ENCODE data around the gene AP1AR. TPM values are rescaled to one million over a fixed set of nuclear protein-coding genes. Genes with fewer than 3 reads are reported as not detected.
A peak's percentile ranks its signal among the peaks of the same experiment; 100 is the strongest.

Gene AP1AR
- total RNA-seq, 1 experiment from 2014 or later: 38.4 TPM

DNA sequence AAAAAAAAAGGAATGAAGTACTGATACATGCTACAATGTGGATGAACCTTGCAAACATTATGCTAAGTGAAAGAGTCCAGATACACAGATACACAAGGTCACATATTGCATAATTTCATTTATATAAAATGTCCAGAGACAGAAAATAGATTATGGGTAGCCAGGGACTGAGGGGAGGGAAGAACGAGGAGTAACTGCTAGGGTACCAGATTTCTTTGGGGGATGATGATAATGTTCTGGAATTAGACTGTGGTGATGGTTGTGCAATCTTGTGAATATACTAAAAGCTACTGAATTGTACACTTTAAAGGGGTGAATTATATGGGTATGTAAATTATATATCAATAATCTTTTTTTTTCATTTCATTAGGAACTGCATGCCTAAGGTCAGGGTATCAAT lies 20.8 kb upstream of the AP1AR start:
- DNase-seq (ENCODE audit: unreplicated experiment): no peak
- Mint-ChIP-seq H3K9me3 (ENCODE audit: unreplicated experiment) (peaks cover 9% of the 10 kb centered on the region), H3K27me3 (ENCODE audit: insufficient read depth, unreplicated experiment) (no peaks in the 10 kb centered on the region), H3K36me3 (ENCODE audit: insufficient read depth, unreplicated experiment) (no peaks in the 10 kb centered on the region), H3K4me3 (ENCODE audit: unreplicated experiment) (no peak overlapping the region), H3K4me1 (ENCODE audit: insufficient read depth, unreplicated experiment) (peaks cover 12% of the 10 kb centered on the region), H3K27ac (ENCODE audit: low read depth, unreplicated experiment) (no peak overlapping the region)
- TF ChIP-seq, protein P1, sequence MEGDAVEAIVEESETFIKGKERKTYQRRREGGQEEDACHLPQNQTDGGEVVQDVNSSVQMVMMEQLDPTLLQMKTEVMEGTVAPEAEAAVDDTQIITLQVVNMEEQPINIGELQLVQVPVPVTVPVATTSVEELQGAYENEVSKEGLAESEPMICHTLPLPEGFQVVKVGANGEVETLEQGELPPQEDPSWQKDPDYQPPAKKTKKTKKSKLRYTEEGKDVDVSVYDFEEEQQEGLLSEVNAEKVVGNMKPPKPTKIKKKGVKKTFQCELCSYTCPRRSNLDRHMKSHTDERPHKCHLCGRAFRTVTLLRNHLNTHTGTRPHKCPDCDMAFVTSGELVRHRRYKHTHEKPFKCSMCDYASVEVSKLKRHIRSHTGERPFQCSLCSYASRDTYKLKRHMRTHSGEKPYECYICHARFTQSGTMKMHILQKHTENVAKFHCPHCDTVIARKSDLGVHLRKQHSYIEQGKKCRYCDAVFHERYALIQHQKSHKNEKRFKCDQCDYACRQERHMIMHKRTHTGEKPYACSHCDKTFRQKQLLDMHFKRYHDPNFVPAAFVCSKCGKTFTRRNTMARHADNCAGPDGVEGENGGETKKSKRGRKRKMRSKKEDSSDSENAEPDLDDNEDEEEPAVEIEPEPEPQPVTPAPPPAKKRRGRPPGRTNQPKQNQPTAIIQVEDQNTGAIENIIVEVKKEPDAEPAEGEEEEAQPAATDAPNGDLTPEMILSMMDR (IDR thresholded peaks at IDR 0.05; ENCODE audit: unreplicated experiment): no peak
- intact Hi-C loops (cut with micrococcal nuclease): no loop called here
- POLR2A ChIA-PET: interaction anchor here (0.7 to 0.9 kb wide), 2 partner anchors 36 to 64 kb away, joined by 3 read pairs; no protein-coding TSS in a partner anchor
- no TSS peak for BruUV-seq (replicated peaks)
- CTCF ChIA-PET: interaction anchor here (0.7 kb wide), 2 partner anchors 24 to 111 kb away, joined by 4 to 6 read pairs; no protein-coding TSS in a partner anchor

DNA sequence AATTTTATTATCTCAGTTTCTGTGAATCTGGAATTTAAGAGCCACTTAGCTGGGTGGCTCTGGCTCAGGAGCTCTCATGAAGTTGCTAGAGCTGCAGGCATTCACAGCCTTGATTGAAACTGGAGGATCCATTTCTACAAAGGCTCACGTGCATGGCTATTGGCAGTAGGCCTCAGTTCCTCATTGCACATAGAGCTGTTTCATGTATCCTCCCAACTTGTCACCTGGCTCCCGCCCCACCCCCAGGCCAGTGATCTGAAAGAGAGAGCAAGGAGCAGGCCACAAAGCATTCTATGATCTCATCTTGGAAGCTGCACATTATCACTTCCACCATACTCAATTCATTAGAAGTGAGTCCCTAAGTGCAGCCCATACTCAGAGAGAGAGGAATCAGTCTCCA lies 18.5 kb upstream of the AP1AR start:
- DNase-seq (ENCODE audit: unreplicated experiment): peak; percentile 15
- Mint-ChIP-seq H3K27me3 (ENCODE audit: insufficient read depth, unreplicated experiment) (no peaks in the 10 kb centered on the region), H3K4me1 (ENCODE audit: insufficient read depth, unreplicated experiment) (peaks cover 12% of the 10 kb centered on the region), H3K9me3 (ENCODE audit: unreplicated experiment) (peaks cover 9% of the 10 kb centered on the region), H3K4me3 (ENCODE audit: unreplicated experiment) (no peak overlapping the region), H3K27ac (ENCODE audit: low read depth, unreplicated experiment) (peak overlapping the region; percentile 90), H3K36me3 (ENCODE audit: insufficient read depth, unreplicated experiment) (no peaks in the 10 kb centered on the region)
- TF ChIP-seq, protein P1 (IDR thresholded peaks at IDR 0.05; ENCODE audit: unreplicated experiment): no peak
- intact Hi-C loops (cut with micrococcal nuclease): no loop called here
- CTCF ChIA-PET: interaction anchor here (0.6 to 5.3 kb wide), 7 partner anchors 10 to 113 kb away, joined by 3 to 67 read pairs (median 5); partner anchors contain the start of gene AP1AR
- BruUV-seq (replicated peaks): no TSS peak
- POLR2A ChIA-PET: interaction anchor here (0.6 to 9.8 kb wide), 12 partner anchors 10 to 113 kb away, joined by 3 to 141 read pairs (median 6); partner anchors contain the start of genes AP1AR, FAM241A and TIFA

DNA sequence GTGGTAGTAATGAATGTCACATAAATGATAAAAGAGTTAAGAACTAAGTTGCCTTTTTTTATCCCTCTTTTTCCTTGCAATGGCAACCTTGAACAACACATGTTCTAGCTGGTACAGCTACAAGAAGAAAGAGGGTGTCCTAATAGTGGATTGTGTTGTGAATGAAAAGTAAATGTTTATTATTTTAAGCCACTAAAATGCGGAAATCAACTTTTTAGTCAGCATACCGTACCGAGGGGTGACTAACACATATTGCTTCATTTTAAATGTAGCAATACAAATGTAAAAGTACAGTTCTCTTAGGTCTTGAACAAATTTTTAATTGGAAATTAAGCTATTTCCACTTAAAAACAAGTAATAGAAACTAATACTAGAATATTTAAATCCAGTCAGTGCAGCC lies 17.7 kb upstream of the AP1AR start:
- TF ChIP-seq, protein P1 (IDR thresholded peaks at IDR 0.05; ENCODE audit: unreplicated experiment): no peak
- peak; percentile 82 for DNase-seq (ENCODE audit: unreplicated experiment)
- Mint-ChIP-seq H3K9me3 (ENCODE audit: unreplicated experiment) (peaks cover 9% of the 10 kb centered on the region), H3K4me3 (ENCODE audit: unreplicated experiment) (peak overlapping the region; percentile 30), H3K27me3 (ENCODE audit: insufficient read depth, unreplicated experiment) (no peaks in the 10 kb centered on the region), H3K36me3 (ENCODE audit: insufficient read depth, unreplicated experiment) (no peaks in the 10 kb centered on the region), H3K4me1 (ENCODE audit: insufficient read depth, unreplicated experiment) (peaks cover 12% of the 10 kb centered on the region), H3K27ac (ENCODE audit: low read depth, unreplicated experiment) (peak overlapping the region; percentile 90)
- BruUV-seq (replicated peaks): no TSS peak
- ChIA-PET CTCF (interaction anchor here (0.6 to 5.3 kb wide), 14 partner anchors 9 to 114 kb away, joined by 3 to 67 read pairs (median 4); partner anchors contain the start of gene AP1AR), POLR2A (interaction anchor here (0.5 to 9.8 kb wide), 15 partner anchors 9 to 114 kb away, joined by 3 to 141 read pairs (median 5); partner anchors contain the start of genes ALPK1, AP1AR, FAM241A and TIFA)
- intact Hi-C loops (cut with micrococcal nuclease): loop anchor here (1.0 kb wide), 4 partner anchors 17 to 390 kb away; partner anchors contain the start of gene AP1AR

DNA sequence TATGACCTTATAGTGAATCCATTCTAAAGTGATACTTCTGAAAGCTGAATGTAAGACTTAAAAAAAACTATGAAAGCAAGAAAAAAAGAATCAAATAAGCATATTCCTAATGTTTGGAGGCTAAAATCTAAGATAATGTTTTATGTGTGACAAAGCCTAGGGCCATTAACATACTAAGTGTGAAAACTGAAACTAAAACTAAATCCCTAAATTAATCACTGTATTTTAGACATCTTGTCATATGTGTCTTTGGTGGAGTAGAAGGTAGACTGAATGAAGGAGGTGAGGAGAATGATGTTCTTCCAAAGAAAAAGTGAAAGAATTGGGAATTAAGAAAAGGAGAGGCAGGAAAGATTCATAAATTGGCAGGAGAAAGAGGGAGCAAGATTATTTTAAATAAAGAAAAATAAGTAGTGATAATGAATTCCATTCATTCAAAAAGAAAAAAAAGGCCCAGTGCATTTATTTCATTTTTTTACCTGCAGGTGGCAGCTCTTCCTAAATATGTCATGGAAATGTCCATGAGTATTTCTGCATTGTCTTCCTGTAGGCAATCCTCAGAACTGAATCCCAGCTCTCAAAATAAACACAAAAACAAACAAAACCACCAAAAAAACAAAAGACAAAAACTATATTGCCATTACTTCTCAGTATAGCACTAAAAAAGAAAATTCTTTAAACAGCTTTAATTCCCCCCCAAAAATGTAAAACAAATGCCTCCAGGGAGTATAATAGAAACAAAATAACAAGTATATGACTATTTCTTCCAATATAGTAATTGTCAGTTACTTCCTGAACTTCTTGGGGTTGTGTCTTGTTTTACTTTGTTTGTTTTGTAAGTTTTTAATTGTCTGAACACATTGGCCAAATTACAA lies 17.0 kb upstream of the AP1AR start:
- H3K4me1 Mint-ChIP-seq (ENCODE audit: insufficient read depth, unreplicated experiment): peaks cover 12% of the 10 kb centered on the region
- no peaks in the 10 kb centered on the region for H3K27me3 Mint-ChIP-seq (ENCODE audit: insufficient read depth, unreplicated experiment)
- no peak overlapping the region for H3K4me3 Mint-ChIP-seq (ENCODE audit: unreplicated experiment)
- ChIA-PET CTCF (interaction anchor here (0.6 to 5.3 kb wide), 17 partner anchors 8 to 376 kb away, joined by 3 to 67 read pairs (median 4); partner anchors contain the start of gene AP1AR), POLR2A (interaction anchor here (0.5 to 9.8 kb wide), 16 partner anchors 11 to 115 kb away, joined by 3 to 141 read pairs (median 4); partner anchors contain the start of genes ALPK1, AP1AR, FAM241A and TIFA)
- peak; percentile 61 for DNase-seq (ENCODE audit: unreplicated experiment)
- H3K36me3 Mint-ChIP-seq (ENCODE audit: insufficient read depth, unreplicated experiment): no peaks in the 10 kb centered on the region
- peak overlapping the region; percentile 90 for H3K27ac Mint-ChIP-seq (ENCODE audit: low read depth, unreplicated experiment)
- intact Hi-C loops (cut with micrococcal nuclease): loop anchor here (1.0 kb wide), 4 partner anchors 17 to 390 kb away; partner anchors contain the start of gene AP1AR
- TF ChIP-seq, protein P1 (IDR thresholded peaks at IDR 0.05; ENCODE audit: unreplicated experiment): peak; percentile 48
- no TSS peak for BruUV-seq (replicated peaks)
- H3K9me3 Mint-ChIP-seq (ENCODE audit: unreplicated experiment): peaks cover 6% of the 10 kb centered on the region
